Measurements from ENCODE around the gene LRCH1. TPM values are rescaled to one million over a fixed set of nuclear protein-coding genes. Genes with fewer than 3 reads are reported as not detected.

The LRCH1 gene
- total RNA-seq, 1 donor from 2014 or later: 2.9 TPM

- Mint-ChIP-seq H3K4me3 (no peak overlapping the region), H3K9me3 (no peaks in the 10 kb centered on the region), H3K27ac (no peak overlapping the region), H3K36me3 (no peaks in the 10 kb centered on the region), H3K4me1 (peaks cover 10% of the 10 kb centered on the region), H3K27me3 (ENCODE audit: insufficient read depth, low read depth) (peaks cover 3% of the 10 kb centered on the region)
- Histone ChIP-seq H3K27ac (no peak overlapping the region), H3K9me3 (ENCODE audit: low read depth) (no peaks in the 10 kb centered on the region), H3K36me3 (no peaks in the 10 kb centered on the region), H3K4me2 (no peak overlapping the region), H3K4me3 (no peak overlapping the region), H3F3A (ENCODE audit: low read depth) (no peaks in the 10 kb centered on the region), H4K20me1 (ENCODE audit: low read depth) (no peaks in the 10 kb centered on the region), H3K79me2 (ENCODE audit: low read depth) (no peaks in the 10 kb centered on the region), H3K27me3 (no peaks in the 10 kb centered on the region), H3K9ac (no peak overlapping the region), H3K4me1 (peaks cover 22% of the 10 kb centered on the region), H2AFZ (replicated peaks) (no peak overlapping the region)
- no peak for TF ChIP-seq EZH2phosphoT487 (IDR thresholded peaks at IDR 0.05)
- no peak for TF ChIP-seq CTCF (IDR thresholded peaks at IDR 0.05)
- TF ChIP-seq EZH2 (IDR thresholded peaks at IDR 0.05): no peak
- DNase-seq (ENCODE audit: low spot score): no peak
Measured at GRCh38 chr13:46620471-46620870, 67.5 kb downstream of the LRCH1 start.

- H3K79me2 ChIP-seq (ENCODE audit: low read depth): no peaks in the 10 kb centered on the region
- no peak for TF ChIP-seq CTCF (IDR thresholded peaks at IDR 0.05)
- TF ChIP-seq EZH2 (IDR thresholded peaks at IDR 0.05): no peak
- TF ChIP-seq EZH2phosphoT487 (IDR thresholded peaks at IDR 0.05): no peak
- H3K9me3 Mint-ChIP-seq: no peaks in the 10 kb centered on the region
- H3K4me1 Mint-ChIP-seq: peaks cover 10% of the 10 kb centered on the region
- H3K36me3 ChIP-seq: no peaks in the 10 kb centered on the region
- no peak overlapping the region for H2AFZ ChIP-seq (replicated peaks)
- peaks cover 3% of the 10 kb centered on the region for H3K27me3 Mint-ChIP-seq (ENCODE audit: insufficient read depth, low read depth)
- H3K9ac ChIP-seq: no peak overlapping the region
- no peaks in the 10 kb centered on the region for H3K27me3 ChIP-seq
- no peak overlapping the region for H3K4me3 Mint-ChIP-seq
- H3K27ac Mint-ChIP-seq: no peak overlapping the region
- no peak overlapping the region for H3K4me2 ChIP-seq
- H3K27ac ChIP-seq: no peak overlapping the region
- no peaks in the 10 kb centered on the region for H4K20me1 ChIP-seq (ENCODE audit: low read depth)
- H3K4me3 ChIP-seq: no peak overlapping the region
- peaks cover 22% of the 10 kb centered on the region for H3K4me1 ChIP-seq
- H3K9me3 ChIP-seq (ENCODE audit: low read depth): no peaks in the 10 kb centered on the region
- no peaks in the 10 kb centered on the region for H3F3A ChIP-seq (ENCODE audit: low read depth)
- H3K36me3 Mint-ChIP-seq: no peaks in the 10 kb centered on the region
- DNase-seq (ENCODE audit: low spot score): no peak
Measured at GRCh38 chr13:46621133-46621532, 68.2 kb downstream of the LRCH1 start.

- Histone ChIP-seq H3K9me3 (ENCODE audit: low read depth) (no peaks in the 10 kb centered on the region), H3K4me2 (no peak overlapping the region), H3K27me3 (no peaks in the 10 kb centered on the region), H3K27ac (no peak overlapping the region), H3K36me3 (no peaks in the 10 kb centered on the region), H3K4me3 (no peak overlapping the region), H3K4me1 (peaks cover 22% of the 10 kb centered on the region), H4K20me1 (ENCODE audit: low read depth) (no peaks in the 10 kb centered on the region), H2AFZ (replicated peaks) (no peak overlapping the region), H3F3A (ENCODE audit: low read depth) (no peaks in the 10 kb centered on the region), H3K79me2 (ENCODE audit: low read depth) (no peaks in the 10 kb centered on the region), H3K9ac (no peak overlapping the region)
- Mint-ChIP-seq H3K36me3 (no peaks in the 10 kb centered on the region), H3K4me1 (peaks cover 8% of the 10 kb centered on the region), H3K27ac (no peak overlapping the region), H3K4me3 (no peak overlapping the region), H3K27me3 (ENCODE audit: insufficient read depth, low read depth) (peaks cover 2% of the 10 kb centered on the region), H3K9me3 (no peaks in the 10 kb centered on the region)
- no peak for DNase-seq (ENCODE audit: low spot score)
- no peak for TF ChIP-seq CTCF (IDR thresholded peaks at IDR 0.05)
- no peak for TF ChIP-seq EZH2 (IDR thresholded peaks at IDR 0.05)
- no peak for TF ChIP-seq EZH2phosphoT487 (IDR thresholded peaks at IDR 0.05)
Measured at GRCh38 chr13:46621792-46622629, 69.0 kb downstream of the LRCH1 start.
